GM18508 (cell line): Measurements from ENCODE around the gene IFNA13.
"Not testable (repeated sequence)": the region's sequence is repeated elsewhere in the genome, so short reads cannot be mapped to it uniquely, and the experiment has no call there.

Experiments used
- ATAC-seq: cut with Tn5 transposase; IDR thresholded peaks from one replicate; pipeline ENCODE4 v1.9.1; 2021; ENCODE audit warnings: moderate number of reproducible peaks; ENCODE audit not compliant: insufficient read depth, unreplicated experiment

The IFNA13 gene

DNA sequence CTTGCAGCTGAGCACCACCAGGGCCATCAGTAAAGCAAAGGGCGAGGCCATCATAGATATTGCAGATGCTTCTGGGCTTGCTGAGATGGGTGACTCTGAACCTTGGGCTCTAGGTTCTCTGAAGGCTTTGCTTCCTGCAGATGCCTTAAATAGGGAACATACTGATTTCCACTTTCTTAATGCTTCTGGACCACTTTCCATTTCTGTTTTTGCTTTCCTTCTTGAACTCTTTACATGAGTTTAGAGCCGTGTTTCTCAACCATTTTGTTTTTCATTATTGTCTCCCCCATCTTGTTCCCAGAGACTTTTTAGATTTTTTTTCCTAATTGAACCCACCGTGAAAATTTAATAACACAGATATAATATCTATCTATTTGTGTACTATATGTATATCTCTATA lies at the start of gene IFNA13:
TSS of gene IFNA13 (minus strand) at position 101 of the 400 bp plus-strand sequence. CDS start at position 54, 47 bp downstream.
- ATAC-seq, result no peak

GRCh38 chr9:21415493-21416267 lies 47.8 kb upstream of the IFNA13 start:
- ATAC-seq, result no peak

DNA sequence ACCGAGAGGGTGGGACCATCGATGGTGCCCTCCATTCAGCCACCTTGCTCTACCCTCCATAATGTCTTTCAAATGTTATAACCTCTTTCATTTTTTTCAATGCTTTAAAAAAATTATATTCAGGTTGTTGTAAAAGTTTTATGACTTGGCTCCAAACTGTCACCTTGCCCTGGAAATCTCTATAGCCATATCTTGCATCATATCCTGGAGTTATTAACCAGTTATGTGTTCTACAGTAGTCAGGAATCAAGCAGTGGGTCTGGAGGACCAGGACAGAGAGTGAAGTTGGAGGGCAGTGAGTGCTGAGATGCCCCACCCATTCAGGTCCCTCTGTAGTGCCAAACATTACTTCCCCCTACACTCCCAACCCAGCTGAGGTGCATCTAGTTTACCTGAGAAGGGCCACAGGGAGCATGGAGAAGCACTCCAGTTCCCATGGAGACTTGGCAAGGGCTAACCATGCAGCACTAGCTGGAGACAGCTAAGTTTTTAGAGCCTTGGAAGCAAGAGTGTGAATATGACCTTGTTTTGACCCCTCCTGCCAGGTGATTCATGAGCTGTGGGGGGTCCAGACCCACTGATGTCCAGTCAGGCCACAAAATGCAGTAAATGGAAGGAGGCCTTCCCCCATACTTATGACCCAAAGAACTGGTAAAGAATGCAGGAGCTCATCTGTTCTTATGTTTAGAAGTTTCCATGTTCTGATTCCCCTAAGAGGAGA lies 46.5 kb upstream of the IFNA13 start:
- no peak for ATAC-seq

DNA sequence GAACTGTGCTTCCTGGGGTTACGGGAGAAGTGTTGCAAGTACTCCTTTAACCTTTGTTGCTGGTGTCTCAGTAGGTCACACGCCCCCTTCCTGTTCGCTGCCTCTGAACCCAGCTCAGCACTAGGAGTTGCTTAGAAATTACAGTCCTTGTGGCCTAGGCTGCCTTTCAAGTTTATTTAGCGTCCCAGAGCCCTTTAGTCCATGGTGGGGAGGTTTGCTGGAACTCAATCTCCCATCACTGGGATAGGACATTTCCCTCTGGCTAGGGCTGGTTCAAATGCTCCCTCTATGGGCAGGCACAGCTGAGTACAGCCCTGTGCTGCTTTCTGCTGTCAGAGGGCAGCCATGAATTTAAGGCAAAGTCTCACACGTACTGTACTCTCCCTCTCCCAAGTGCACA lies 45.8 kb upstream of the IFNA13 start:
- ATAC-seq, result no peak

DNA sequence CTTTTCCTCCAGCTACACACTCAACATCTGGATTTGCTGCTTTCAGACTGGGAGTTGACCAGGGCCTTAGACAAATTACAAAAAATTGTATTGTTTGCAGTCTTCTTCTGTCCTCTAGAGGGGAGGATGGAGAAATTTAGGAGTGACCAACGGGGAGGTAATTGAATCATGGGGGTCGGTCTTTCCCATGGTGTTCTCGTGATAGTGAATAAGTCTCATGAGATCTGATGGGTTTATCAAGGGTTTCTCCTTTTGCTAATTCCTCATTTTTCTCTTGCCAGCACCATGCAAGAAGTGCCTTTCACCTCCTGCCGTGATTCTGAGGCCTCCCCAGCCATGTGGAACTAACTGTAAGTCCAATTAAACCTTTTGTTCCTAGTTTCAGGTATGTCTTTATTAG lies 45.3 kb upstream of the IFNA13 start:
- ATAC-seq, result no peak

GRCh38 chr9:21412107-21412506 lies 44.2 kb upstream of the IFNA13 start:
- no peak for ATAC-seq

- no peak for ATAC-seq
These were observed 41.0 kb upstream of the IFNA13 start, which contains the start of gene IFNA8 for GRCh38 chr9:21408817-21409216. IFNA8 (plus strand) TSS chr9:21409117; CDS start chr9:21409177, 60 bp downstream.

- no peak for ATAC-seq
These were observed 36.3 kb upstream of the IFNA13 start for GRCh38 chr9:21404146-21404545.

GRCh38 chr9:21402386-21403251 lies 34.8 kb upstream of the IFNA13 start:
- no peak for ATAC-seq

GRCh38 chr9:21399956-21400355 lies 32.1 kb upstream of the IFNA13 start:
- ATAC-seq, result no peak

- ATAC-seq, result no peak
These were observed 31.2 kb upstream of the IFNA13 start for GRCh38 chr9:21398955-21399489.

GRCh38 chr9:21395778-21396717 lies 28.2 kb upstream of the IFNA13 start:
- peak; percentile 42 for ATAC-seq

DNA sequence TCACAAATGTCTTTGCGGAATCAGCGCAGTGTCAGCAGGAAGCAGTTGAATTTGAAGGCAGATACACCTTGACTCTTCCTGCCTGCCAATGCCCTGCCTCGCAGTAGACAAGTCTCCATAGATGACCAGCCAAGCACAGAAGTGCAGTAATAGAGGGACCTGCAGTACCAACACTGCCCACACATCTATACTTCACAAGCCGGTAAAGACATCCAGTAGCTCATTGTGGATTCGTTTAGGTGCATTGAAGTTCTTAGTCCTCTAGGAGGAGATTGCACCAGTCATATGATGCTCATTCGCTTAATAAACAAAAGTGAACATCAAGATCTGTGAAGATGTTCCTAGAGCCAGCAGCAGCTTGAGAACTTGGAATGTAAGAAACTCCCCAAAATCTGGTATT lies 24.4 kb upstream of the IFNA13 start:
- peak; percentile 88 for ATAC-seq

- no peak for ATAC-seq
These were observed 17.3 kb upstream of the IFNA13 start, which contains the start of gene IFNA2 for GRCh38 chr9:21385131-21385670. IFNA2 (minus strand) TSS chr9:21385398; CDS start chr9:21385329, 69 bp downstream.

GRCh38 chr9:21383627-21384026 lies 15.8 kb upstream of the IFNA13 start:
- no peak for ATAC-seq

- ATAC-seq, result peak; percentile 99
These were observed 13.8 kb upstream of the IFNA13 start for GRCh38 chr9:21381448-21382339.

- not testable (repeated sequence) for ATAC-seq
These were observed 3.6 kb upstream of the IFNA13 start for GRCh38 chr9:21371467-21371866.

- not testable (repeated sequence) for ATAC-seq
These were observed 688 bp downstream of the IFNA13 start for GRCh38 chr9:21367169-21367568.
